Activated CD4-positive, alpha-beta T cell treated with anti-CD3 and anti-CD28 coated beads for 24 hours (primary cell): ENCODE results near the gene JAK1.
A peak's percentile ranks its signal among the peaks of the same experiment; 100 is the strongest.
"Not testable (repeated sequence)": the region's sequence is repeated elsewhere in the genome, so short reads cannot be mapped to it uniquely, and the experiment has no call there.

ENCODE experiments used
- DNase-seq, 2 donors: peaks; one replicate each; pipeline ENCODE4 v3.0.0-alpha.2; 2020; ENCODE audit warnings: low read depth in 2 of 2

JAK1 gene

DNA sequence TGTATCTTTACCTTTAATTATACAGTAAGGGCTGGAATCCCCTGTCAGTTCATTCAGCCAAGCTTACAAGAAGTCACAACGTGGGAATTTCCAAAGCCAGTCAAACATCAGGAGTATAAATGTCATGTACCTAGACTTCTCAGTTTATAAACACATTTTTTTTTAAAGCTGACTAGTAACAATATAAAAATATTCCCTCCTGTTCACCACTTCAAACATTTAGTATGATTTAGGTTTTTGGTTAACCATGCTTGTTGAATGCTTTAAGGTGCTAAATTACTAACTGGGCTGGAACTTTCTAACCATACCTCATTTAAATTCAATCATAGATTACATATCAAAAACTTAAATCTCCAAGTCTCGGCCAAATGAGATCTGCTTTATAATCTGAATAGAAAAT is 44.0 kb downstream of the JAK1 start:
- no peak for DNase-seq

DNA sequence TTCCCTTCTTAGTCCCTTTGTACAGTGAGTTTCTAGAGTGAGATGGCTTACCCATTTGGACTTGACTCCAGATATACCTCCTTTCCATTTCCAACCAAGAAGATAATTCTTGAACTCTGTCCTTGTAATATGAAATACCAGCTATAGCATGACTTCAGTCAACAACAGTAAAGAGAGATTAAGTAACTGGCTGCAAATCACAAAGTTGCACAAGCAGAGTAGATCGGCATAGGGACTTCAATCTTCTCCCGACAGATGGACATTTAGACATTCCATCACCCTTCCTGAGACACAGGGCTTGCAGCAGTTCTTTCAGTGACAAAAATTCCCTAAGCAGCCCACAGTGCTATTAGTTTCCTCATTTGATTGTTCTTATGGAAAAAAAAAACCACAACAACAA is 44.6 kb downstream of the JAK1 start:
- no peak for DNase-seq

GRCh38 chr1:64920941-64921589 is 45.3 kb downstream of the JAK1 start:
- DNase-seq: no peak

- not testable (repeated sequence) for DNase-seq
These were observed 47.2 kb downstream of the JAK1 start for GRCh38 chr1:64919120-64919519.

- DNase-seq: no peak
These were observed 48.4 kb downstream of the JAK1 start for GRCh38 chr1:64917907-64918306.

- no peak for DNase-seq
These were observed 49.0 kb downstream of the JAK1 start for GRCh38 chr1:64917328-64917861.

DNA sequence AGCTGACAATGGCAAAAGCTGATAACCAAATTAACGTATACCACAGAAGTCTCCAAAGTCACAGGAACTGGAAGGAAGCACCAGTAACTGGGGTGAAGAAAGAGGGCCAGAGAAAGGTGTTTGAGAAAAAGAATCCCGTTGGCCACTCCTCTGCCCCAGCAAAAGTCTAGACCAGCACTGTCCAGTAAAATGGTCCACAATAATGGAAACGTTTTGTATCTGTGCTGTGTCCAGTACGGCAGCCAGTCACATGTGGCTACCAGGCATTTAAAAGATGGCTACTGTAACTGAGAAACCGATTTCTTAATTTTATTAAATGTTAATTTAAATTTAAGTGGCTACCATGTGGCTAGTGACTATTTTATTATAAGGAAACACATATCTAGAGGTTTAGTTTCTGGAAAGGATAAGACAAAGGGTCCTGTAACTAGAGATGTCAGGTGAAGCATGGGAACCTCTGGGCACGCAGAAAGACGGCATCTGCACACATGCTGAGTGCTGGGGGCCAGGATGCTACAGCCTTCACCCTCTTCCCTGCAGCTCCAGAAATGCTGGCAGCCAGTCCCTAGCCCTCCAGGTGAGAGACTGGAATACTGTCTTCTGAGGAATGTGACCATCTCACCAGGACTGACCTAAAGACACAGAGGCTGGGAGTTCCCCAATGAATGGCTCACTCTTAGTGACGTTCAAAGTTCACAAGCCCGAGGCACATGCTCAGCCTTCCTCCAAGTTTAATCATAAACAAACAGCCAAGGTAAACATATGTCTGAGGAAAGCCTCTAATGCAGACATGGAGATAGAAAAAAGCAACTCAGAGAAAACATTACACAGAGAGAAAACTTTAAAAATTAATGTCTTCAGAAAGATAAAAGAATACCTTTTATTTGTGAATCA is 50.7 kb downstream of the JAK1 start:
- DNase-seq: no peak

DNA sequence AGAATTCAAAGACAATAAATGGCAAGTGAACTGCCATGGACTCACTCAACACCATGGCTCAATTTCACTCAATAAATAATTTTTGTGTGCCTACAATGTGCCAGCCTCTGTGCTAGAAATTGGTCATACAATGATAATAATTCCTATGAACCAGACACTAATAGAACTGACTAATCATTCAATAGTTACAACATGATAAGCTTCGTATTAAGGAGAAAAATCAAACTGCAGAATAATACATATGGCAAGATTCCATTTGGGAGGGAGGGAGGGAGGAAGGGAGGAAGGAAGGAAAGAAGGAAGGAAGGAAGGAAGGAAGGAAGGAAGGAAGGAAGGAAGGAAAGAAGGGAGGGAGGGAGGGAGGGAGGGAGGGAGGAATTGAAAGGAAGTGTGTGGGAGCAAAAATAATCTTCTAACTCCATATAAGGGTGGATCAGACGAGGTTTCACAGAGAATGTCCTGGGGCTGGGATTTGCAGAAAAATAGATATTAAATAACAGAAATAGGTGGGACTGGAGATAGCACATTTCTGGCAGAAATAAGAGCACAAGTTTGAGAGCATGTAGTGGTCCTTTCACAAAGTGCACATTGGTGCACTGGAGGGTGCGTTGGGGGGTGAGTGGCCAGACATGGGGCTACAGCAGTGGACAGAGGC is 52.9 kb downstream of the JAK1 start:
- no peak for DNase-seq

- no peak for DNase-seq
These were observed 54.2 kb downstream of the JAK1 start for GRCh38 chr1:64912191-64912590.

DNA sequence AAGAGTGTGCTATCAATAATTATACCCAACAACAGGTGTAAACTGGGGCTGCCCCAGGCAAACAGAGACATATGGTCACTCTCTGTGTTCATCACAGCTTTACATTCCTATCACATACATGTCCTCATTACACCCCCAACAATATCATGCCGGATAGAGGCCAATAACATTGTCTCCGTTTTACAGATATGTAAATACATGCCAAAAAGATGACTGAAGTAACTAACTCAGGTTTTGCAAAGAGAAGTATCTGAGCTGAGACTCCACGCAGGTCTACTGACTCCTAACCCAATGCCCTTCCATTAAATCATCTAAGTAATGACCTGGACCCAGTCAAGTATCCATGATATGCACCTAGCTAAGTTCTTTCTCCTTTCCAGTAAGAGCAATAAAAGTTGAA is 55.0 kb downstream of the JAK1 start:
- DNase-seq: no peak

DNA sequence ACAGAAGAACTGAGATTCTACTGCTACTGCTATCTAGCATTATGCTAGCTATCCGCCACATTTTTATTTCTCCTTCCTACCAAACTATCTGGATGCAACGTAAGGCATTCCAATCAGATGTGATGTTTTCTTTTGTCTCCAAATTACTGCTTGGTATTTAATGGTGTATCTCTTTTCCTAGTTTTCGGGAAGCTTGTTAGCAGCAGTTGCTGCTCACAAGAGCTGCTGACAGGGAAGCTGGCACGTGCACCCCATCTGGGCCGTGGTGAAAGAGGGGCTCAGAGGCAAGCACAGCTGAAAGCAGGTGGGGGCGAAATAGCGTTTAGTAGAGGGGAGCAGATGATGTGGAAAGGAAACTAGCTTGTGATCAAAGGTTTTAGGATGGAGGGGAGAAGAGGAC is 57.3 kb downstream of the JAK1 start:
- no peak for DNase-seq

GRCh38 chr1:64908575-64908974 is 57.8 kb downstream of the JAK1 start:
- DNase-seq: no peak

DNA sequence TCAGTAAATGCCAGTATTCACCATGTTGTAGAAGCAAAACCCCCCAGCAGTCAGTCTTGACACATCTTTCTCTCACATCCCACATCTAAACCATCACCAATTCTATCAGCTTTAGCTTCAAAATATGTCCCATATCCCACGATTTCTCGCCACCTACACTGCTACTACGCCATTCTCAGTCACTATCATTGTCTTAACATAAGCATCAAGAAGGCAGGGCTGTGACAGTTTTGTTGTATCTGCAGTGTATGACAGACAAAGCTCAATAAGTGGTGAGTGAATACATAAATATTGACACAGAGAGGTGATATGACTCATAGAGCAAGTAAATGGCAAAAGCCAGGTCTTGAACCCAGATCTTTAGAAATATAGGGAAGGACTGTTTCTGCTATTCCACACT is 59.9 kb downstream of the JAK1 start:
- DNase-seq: peak in 1 of 2 donors; percentile 25

GRCh38 chr1:64903593-64903992 is 62.8 kb downstream of the JAK1 start:
- no peak for DNase-seq

DNA sequence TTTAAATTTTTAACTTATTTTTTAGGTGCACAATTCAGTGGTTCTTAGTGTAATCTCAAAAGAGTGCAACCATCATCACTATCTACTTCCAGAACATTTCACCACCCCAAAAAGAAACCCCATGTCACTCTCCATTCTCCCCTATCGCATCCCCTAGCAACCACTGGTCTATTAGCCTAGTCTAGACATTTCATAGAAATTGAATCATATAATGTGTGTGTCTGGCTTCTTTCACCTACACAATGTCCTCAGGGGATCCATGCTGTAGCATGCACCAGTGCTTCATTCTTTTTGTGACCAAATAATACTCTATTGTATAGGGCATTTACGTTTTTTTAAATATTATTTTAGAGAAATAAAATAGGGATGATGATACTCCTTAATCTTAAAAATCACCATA is 64.7 kb downstream of the JAK1 start:
- no peak for DNase-seq

- DNase-seq: no peak
These were observed 65.4 kb downstream of the JAK1 start for GRCh38 chr1:64900916-64901315.

DNA sequence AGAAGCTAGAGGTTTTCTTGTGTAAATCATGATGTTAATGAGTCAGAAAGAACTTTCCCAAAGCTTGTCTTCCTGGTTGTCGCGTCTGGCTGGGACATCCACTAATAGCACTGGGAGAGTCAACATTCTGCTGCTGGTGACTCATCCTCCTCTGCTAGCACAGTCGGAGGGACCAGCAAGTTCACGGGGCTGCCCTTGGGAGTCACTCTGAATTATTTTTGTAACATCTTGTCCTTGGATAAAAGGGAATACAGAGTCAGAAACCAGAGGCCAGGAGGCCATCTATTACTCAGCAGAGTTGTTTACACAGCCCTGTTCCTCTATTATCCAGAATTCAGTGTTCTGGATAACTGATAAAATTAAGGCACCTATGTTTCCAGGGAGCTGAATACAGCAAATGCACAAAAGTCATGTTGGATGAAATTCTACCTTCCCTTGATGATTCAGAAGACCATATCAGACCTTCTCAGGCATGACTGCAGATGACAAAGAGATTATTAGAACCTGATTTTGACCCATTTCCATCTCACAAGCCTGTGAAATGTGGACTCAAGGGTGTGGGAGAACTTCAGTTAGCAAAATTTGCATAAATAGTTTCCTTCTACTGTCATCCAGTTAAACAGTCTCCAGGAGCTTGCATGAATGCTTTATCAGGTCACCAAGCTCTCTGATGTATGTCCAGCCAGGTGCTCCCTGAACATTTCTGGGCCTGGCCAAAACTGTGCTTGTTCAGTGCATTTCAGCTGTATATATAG is 68.1 kb downstream of the JAK1 start:
- peak in 1 of 2 donors; percentile 15 for DNase-seq

DNA sequence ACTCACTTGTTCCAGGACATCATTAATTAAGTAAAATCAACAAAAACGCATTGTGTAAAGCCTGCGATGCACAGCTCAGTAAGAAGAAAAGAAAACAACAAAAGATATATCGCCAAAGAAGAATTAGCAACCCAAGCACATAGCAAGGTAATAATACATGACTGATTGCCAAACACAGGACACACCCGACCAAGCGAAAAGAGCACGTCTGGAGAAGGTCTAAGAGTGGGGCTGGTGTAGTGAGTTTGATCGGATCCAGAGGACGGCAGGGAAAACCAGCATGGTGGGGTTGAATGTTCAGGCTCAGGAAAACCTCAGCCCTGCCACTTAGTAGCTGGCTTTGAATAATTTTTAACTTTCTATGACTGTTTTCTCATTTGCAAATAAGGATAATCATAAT is 69.8 kb downstream of the JAK1 start:
- DNase-seq: no peak

DNA sequence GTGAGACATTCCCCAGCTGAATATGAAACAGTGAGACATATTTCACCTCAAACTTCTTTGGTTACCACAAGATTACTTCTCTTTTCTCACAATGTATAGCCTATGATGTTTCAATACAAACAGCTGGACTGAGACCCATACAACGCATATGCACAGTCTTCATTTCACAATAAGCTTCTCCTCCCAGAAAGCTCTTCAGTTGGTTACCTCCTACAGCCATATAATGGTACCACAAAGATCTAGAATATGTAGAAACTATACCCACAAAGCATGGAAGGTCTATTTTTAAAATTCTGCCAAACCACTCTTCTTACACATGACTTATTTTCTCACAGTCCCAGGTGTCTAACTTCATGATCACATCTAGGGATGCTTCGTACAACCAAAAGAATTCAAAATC is 70.8 kb downstream of the JAK1 start:
- no peak for DNase-seq

GRCh38 chr1:64894438-64895196 is 71.7 kb downstream of the JAK1 start:
- DNase-seq: no peak

DNA sequence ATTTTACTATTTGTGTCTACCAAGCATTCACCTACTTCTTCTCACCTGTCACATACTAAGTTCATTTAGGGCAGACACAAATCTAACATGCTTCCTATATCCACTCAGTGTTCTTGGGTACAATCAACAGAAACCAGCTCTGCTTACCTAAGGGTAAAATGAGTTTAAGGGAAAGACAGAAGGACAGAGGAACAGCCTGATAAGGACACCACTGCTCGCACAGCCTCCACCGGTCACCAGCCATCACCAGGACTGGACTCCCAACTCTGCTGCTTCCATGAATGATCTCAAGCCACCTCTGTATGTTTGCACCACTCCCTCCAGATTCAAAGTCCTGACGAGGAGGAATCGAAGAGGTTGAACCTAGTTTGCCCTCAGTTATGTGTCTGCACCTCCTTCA is 72.4 kb downstream of the JAK1 start:
- DNase-seq: no peak
